ENCODE measurements around the gene MACROD2. TPM values are rescaled to one million over a fixed set of nuclear protein-coding genes. Genes with fewer than 3 reads are reported as not detected.

MACROD2 gene
- total RNA-seq, 1 experiment from 2014 or later: 1.6 TPM

GRCh38 chr20:14838663-14839628 is 843.6 kb downstream of the MACROD2 start:
- Mint-ChIP-seq H3K4me3 (no peak overlapping the region), H3K4me1 (peaks cover 5 to 8% of the 10 kb centered on the region in 2 experiments; a peak in 3 of 4 replicates), H3K27me3 (ENCODE audit: low read depth) (no peaks in the 10 kb centered on the region), H3K27ac (no peak overlapping the region; a peak in 1 of 7 replicates), H3K36me3 (ENCODE audit: insufficient read depth in 1 of 3, low read depth in 3 of 3) (peaks cover 0 to 24% (median 0%) of the 10 kb centered on the region in 3 experiments; a peak in 4 of 7 replicates), H3K9me3 (peaks cover 5 to 13% of the 10 kb centered on the region in 2 experiments; a peak in 4 of 5 replicates)
- H3T11ph ChIP-seq (ENCODE audit: low read length): no peak overlapping the region
- H3K9me3 ChIP-seq (ENCODE audit: control insufficient read depth, low read depth, low read length): no peaks in the 10 kb centered on the region
- no peak overlapping the region for H2AK5ac ChIP-seq (ENCODE audit: insufficient read length, low read length)
- H3K4ac ChIP-seq (ENCODE audit: low read depth, low read length): no peak overlapping the region
- no peak overlapping the region for H2BK12ac ChIP-seq (ENCODE audit: insufficient read length, low read depth, low read length)
- no peaks in the 10 kb centered on the region for H3K4me1 ChIP-seq (ENCODE audit: insufficient read depth, low read length)
- H3K27ac ChIP-seq (ENCODE audit: insufficient read length, low read depth, low read length): no peak overlapping the region
- no peak overlapping the region for H4K8ac ChIP-seq (replicated peaks; ENCODE audit: insufficient read length, low read depth, low read length)
- H2BK15ac ChIP-seq (ENCODE audit: low read depth, low read length): no peak overlapping the region
- H2BK20ac ChIP-seq (ENCODE audit: low read depth, low read length, poor library complexity, severe bottlenecking): no peak overlapping the region
- no peak overlapping the region for H4K91ac ChIP-seq (ENCODE audit: insufficient read length, low read depth, low read length)
- no peaks in the 10 kb centered on the region for H3K79me1 ChIP-seq (ENCODE audit: insufficient read depth, low read depth, low read length, poor library complexity, severe bottlenecking)
- H3K56ac ChIP-seq (ENCODE audit: insufficient read length, low read depth, low read length): no peak overlapping the region
- no peak overlapping the region for H3K18ac ChIP-seq (ENCODE audit: insufficient read length, low read depth, low read length)
- no peak overlapping the region for H3K23ac ChIP-seq (ENCODE audit: insufficient read length, low read depth, low read length)
- no peak overlapping the region for H2BK5ac ChIP-seq (ENCODE audit: insufficient read length, low read length)
- H4K20me1 ChIP-seq (ENCODE audit: control insufficient read depth, insufficient read depth, insufficient read length): no peaks in the 10 kb centered on the region
- no peak overlapping the region for H4K5ac ChIP-seq (ENCODE audit: insufficient read length, low read depth, low read length)
- no peak overlapping the region for H3K4me2 ChIP-seq (ENCODE audit: insufficient read depth, insufficient read length, low read length)
- no peak for TF ChIP-seq CTCF (conservative IDR thresholded peaks at IDR 0.05)
- no peak overlapping the region for H2AFZ ChIP-seq (ENCODE audit: low read length)
- no peak overlapping the region for H2BK120ac ChIP-seq (ENCODE audit: low read depth, low read length, poor library complexity, severe bottlenecking)
- H3K9ac ChIP-seq (ENCODE audit: extremely low read depth, insufficient read length, low read length): no peak overlapping the region
- no peak for DNase-seq
- WGBS (ENCODE audit: extremely low coverage, insufficient read length, low lambda C conversion rate): no CpG with 5 or more reads among the region's 7 CpGs
- H3K14ac ChIP-seq (ENCODE audit: insufficient read depth, low read length): no peak overlapping the region
- H3K23me2 ChIP-seq (ENCODE audit: insufficient read length, low read depth, low read length, poor library complexity, severe bottlenecking): no peaks in the 10 kb centered on the region
- H3K79me2 ChIP-seq (ENCODE audit: insufficient read depth, low read length): no peaks in the 10 kb centered on the region
- no peaks in the 10 kb centered on the region for H3K27me3 ChIP-seq (ENCODE audit: insufficient read depth, low read length)

Data from H9 (cell line).